HG02678 (cell line): ENCODE data around the gene CPT2.
"Not testable (repeated sequence)": the region's sequence is repeated elsewhere in the genome, so short reads cannot be mapped to it uniquely, and the experiment has no call there.

Experiments used
- ATAC-seq: cut with Tn5 transposase; IDR thresholded peaks from one replicate; pipeline ENCODE4 v1.9.1; 2021; ENCODE audit warnings: mild to moderate bottlenecking, moderate library complexity; ENCODE audit not compliant: unreplicated experiment

Gene CPT2

GRCh38 chr1:53182111-53182593, 14.5 kb upstream of the CPT2 start:
- no peak for ATAC-seq

DNA sequence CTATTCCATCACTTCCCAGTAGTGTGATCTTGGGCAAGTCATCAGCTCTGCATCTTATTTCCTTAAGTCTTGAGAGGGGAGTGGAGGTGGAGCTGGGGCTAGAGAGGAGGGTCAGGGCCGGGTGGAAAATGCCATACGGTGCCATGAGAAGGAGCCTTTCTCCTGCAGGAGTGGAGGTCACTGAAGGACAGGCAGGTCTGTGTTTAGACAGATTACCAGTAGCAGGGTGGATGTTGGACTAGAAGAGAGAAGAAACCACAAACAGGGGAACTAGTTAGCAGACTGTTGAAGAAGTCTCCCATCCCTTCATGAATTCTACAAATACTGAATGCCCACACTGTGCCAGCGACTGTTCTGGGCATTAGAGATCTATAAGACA, 13.9 kb upstream of the CPT2 start:
- ATAC-seq: no peak

DNA sequence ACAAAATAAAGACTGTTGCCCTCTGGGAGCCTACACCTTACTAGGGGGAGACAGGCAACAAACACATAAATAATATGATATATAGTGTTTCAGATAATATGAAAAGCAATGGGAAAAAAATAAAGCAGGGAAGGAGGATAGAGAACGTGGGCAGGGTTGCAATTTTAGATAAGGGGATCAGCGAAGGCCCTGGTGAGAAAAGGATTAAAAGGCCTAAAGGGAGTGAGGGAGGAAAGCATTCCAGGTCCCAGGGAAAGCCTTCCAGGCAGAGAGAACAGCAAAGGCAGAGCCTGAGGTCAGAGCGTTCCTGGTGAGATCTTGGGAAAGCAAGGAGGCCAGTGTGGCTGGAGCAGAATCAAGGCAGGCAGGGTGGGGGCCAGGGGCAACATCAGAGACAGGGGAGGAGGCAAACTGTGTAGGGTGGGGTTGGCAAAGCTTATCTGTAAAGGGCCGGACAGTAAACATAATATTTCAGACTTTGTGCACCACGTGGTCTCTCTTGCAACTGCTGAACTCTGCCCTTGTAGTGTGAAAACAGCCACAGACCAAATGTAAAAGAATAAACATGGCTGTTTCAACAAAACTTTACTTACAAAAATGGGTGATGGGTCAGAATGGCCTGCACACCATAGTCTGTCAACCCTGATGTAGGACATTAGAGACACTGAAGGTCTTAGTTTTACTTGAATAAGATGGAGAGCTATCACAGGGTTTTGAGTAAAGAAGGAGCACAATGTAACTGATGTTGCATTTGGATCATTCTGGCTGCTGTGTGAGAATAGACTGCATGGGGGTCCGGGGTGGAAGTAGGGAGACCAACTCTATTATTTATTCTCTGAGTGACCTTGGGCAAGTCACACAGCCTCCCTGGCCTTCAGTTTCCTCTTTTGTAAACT, 13.3 kb upstream of the CPT2 start:
- ATAC-seq: no peak

- ATAC-seq: not testable (repeated sequence)
Observed at GRCh38 chr1:53185955-53186297, 10.7 kb upstream of the CPT2 start.

DNA sequence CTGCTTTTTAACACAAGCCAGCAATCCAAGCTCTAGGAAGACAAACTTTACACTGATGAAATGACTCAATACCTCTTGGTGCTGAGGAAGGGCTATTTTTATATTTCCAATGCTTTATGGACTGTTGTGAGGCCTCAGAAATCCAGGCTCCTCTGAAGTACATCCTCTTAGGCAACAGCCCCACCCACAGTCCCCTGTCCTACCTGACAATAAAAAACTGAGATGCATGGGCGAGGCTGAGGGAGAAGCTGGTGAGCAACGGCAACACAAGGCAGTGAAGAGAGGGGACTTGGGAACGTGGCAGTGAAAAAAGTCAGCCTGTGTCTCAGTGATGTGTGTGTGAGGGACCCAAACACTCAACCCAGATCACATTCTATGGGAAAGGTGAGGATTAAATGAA, 10.1 kb upstream of the CPT2 start:
- no peak for ATAC-seq

GRCh38 chr1:53187401-53187800, 9.2 kb upstream of the CPT2 start:
- no peak for ATAC-seq

GRCh38 chr1:53188099-53188498, 8.5 kb upstream of the CPT2 start:
- ATAC-seq: no peak

DNA sequence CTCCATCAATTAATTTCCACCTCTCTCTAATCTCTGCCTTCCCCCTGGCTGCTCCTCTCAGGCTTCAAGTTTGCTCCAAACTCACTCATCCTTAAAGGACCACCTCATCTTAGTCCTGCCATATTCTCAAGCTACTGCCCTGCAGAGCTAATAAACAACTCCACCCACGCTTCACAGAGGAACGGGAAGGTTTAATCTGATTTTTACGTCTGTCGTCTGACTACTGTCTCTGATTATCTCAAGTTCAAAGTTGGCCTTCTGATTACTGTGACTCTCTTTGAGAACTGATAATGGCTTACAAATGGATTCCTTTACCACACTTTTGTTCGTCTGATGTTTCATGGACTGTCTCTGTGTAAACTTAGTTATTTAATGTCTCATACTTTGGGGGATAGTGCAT, 7.6 kb upstream of the CPT2 start:
- no peak for ATAC-seq

- ATAC-seq: no peak
Observed at GRCh38 chr1:53190210-53190611, 6.4 kb upstream of the CPT2 start.

GRCh38 chr1:53195246-53196016, 1.2 kb upstream of the CPT2 start:
- ATAC-seq: no peak

DNA sequence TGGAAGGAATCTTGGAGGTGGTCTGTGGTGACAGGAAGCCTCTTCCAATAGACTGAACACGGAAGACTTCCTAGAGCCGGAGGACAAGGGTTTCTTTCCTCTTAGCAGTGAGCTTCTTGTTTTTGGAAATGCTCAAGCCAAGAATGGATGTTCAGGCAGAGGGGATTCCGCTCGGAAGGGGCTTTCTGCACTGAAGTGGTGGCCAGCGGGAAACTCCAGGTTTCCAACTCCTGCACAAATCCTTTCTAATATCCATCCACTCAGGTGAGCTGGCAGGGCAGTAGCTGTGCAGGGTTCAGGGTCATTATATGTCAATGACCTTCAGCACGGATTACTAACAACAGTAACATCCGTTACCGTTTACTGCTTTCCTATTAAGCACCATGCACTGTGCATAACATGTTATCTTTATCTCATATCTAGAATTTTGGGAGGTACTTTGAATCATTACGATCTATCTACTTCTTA, 573 bp upstream of the CPT2 start:
- peak; percentile 15 for ATAC-seq

GRCh38 chr1:53197291-53198200, 922 bp downstream of the CPT2 start:
- no peak for ATAC-seq

DNA sequence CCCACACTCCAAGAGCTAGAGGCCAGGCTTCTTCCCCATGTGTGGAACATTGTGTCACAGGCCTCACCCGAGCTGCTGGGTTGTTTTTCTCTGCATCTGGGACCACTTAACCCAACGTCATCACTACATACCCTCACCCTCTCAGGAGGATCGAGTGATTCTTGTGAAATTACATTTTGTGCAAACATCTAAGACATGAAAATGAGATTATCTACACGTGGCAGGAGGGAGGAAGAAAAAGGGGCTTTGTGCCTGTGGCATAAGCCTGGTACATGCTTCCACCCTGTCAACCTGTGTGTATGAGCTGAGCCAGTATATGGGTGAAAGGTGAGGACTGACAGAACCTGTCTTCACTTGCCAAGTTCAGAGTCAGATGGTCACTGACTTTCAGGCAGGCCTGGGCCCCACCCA, 1.6 kb downstream of the CPT2 start:
- ATAC-seq: no peak

- ATAC-seq: no peak
Observed at GRCh38 chr1:53203466-53203865, 6.8 kb downstream of the CPT2 start.

- not testable (repeated sequence) for ATAC-seq
Observed at GRCh38 chr1:53205496-53205895, 8.9 kb downstream of the CPT2 start.

GRCh38 chr1:53206083-53206685, 9.6 kb downstream of the CPT2 start:
- ATAC-seq: not testable (repeated sequence)

DNA sequence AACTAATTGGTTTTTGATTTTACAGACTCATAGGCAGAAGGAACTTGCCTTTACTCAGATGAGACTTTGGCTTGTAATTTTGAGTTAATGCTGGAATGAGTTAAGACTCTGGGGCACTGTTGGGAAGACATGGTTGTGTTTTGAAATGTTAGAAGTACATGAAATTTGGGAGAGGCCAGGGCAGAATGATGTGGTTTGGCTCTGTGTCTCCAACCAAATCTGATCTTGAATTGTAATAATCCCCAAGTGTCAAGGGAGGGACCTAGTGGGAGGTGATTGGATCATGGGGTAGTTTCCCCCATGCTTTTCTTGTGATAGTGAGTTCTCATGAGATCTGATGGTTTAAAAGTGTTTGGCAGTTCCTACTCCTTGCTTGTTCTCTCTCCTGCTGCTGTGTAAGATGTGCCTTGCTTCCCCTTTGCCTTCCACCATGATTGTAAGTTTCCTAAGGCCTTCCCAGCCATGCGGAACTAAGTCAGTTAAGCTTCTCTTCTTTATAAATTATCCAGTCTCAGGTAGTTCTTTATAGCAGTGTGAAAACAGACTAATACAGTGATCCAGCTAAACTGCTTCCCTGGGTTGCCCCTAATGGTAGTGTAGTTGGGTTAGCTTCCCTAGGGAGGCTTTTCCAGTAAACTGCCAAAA, 10.2 kb downstream of the CPT2 start:
- no peak for ATAC-seq

DNA sequence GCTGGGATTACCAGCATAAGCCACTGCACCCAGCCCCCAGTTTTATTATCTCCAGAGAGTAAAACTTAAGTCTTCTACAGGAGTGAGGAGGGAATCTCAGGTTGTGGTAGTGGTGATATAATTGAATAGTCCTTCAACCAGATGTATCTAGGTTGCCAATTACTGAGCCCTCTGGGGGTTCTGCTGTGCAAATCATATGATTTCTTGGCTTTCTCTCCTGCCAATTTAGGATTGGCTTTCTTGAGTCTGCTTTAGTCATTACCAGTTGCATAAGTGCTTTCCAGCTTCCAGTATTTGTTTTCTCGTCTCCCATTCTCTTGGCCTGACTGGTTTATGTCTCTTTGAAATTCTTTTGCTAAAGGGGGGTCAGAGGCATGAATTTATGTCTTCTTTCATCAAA, 11.1 kb downstream of the CPT2 start:
- ATAC-seq: no peak

DNA sequence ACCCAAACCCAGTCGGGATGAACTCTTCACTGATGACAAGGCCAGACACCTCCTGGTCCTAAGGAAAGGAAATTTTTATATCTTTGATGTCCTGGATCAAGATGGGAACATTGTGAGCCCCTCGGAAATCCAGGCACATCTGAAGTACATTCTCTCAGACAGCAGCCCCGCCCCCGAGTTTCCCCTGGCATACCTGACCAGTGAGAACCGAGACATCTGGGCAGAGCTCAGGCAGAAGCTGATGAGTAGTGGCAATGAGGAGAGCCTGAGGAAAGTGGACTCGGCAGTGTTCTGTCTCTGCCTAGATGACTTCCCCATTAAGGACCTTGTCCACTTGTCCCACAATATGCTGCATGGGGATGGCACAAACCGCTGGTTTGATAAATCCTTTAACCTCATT, 13.7 kb downstream of the CPT2 start:
- ATAC-seq: no peak

GRCh38 chr1:53210954-53211353, 14.3 kb downstream of the CPT2 start:
- no peak for ATAC-seq
